GM19238 (cell line): ENCODE data around the gene GET3.
"Not testable (repeated sequence)": the region's sequence is repeated elsewhere in the genome, so short reads cannot be mapped to it uniquely, and the experiment has no call there.

Experiments
- DNase-seq: peaks from one replicate; pipeline ENCODE4 v3.0.0; 2011; ENCODE audit warnings: low spot score; ENCODE audit not compliant: insufficient read length

GET3 gene

GRCh38 chr19:12792051-12792852 is 55.0 kb downstream of the GET3 start:
- DNase-seq: no peak

- no peak for DNase-seq
Observed at GRCh38 chr19:12792853-12793289, 55.6 kb downstream of the GET3 start.

GRCh38 chr19:12793290-12794195 is 56.2 kb downstream of the GET3 start:
- peak; percentile 95 for DNase-seq

- DNase-seq: no peak
Observed at GRCh38 chr19:12794196-12794941, 57.1 kb downstream of the GET3 start.

GRCh38 chr19:12794971-12795381 is 57.7 kb downstream of the GET3 start:
- DNase-seq: no peak

- DNase-seq: no peak
Observed at GRCh38 chr19:12796146-12797071, 59.1 kb downstream of the GET3 start.

GRCh38 chr19:12797141-12797587 is 59.9 kb downstream of the GET3 start:
- no peak for DNase-seq

- DNase-seq: not testable (repeated sequence)
Observed at GRCh38 chr19:12797607-12798006, 60.3 kb downstream of the GET3 start.
